GM13976 (cell line): ENCODE measurements around the gene GLIPR2.

Experiments used
- DNase-seq: peaks from one replicate; pipeline ENCODE4 v3.0.0; 2012; ENCODE audit warnings: low spot score
- in situ Hi-C: fragments of 300-500 bp; cut with MboI; formaldehyde crosslinking; loops from one replicate; pipeline ENCODE4 v1.12.0; 2022; ENCODE audit warnings: low sequenced_read_pairs, mixed read lengths, inconsistent platforms; ENCODE audit not compliant: unreplicated experiment
- TF ChIP-seq, protein P1 (sequence below): IDR thresholded peaks from 2 replicates; pipeline ENCODE4 v1.5.1; 2012; ENCODE audit warnings: borderline replicate concordance, mild to moderate bottlenecking; ENCODE audit not compliant: insufficient read depth; ENCODE audit errors: extremely low read depth, missing control alignments, control extremely low read depth

GLIPR2 gene

DNA sequence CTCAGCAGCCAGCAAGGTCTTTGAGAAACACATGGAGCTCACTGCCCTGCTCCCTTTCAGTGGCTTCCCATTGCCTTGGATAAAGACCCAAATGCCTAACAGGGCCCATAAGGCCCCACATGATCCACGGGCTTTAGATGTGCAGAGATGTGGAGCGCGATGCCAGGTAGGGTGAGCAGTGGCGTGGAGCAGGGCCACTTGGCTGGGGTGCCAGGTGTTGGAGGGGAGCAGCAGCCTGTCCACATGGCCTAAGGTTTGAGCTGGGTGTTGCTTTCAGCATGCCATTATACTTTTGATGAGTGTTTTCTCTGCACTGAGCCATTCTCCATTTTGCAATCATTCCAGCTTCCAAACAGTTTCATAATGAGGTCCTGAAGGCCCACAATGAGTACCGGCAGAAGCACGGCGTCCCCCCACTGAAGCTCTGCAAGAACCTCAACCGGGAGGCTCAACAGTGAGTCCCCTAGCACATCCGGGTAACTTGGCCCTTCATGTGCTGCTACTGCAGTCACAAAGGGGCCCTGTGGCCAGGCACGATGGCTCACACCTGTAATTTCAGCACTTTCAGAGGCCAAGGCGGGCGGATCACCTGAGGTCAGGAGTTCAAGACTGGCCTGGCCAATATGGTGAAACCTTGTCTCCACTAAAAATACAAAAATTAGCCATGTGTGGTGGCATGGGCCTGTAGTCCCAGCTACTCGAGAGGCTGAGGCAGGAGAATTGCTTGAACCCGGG is 11.1 kb downstream of the GLIPR2 start:
- in situ Hi-C loops = no loop called here
- no peak for DNase-seq
- TF ChIP-seq, protein P1, sequence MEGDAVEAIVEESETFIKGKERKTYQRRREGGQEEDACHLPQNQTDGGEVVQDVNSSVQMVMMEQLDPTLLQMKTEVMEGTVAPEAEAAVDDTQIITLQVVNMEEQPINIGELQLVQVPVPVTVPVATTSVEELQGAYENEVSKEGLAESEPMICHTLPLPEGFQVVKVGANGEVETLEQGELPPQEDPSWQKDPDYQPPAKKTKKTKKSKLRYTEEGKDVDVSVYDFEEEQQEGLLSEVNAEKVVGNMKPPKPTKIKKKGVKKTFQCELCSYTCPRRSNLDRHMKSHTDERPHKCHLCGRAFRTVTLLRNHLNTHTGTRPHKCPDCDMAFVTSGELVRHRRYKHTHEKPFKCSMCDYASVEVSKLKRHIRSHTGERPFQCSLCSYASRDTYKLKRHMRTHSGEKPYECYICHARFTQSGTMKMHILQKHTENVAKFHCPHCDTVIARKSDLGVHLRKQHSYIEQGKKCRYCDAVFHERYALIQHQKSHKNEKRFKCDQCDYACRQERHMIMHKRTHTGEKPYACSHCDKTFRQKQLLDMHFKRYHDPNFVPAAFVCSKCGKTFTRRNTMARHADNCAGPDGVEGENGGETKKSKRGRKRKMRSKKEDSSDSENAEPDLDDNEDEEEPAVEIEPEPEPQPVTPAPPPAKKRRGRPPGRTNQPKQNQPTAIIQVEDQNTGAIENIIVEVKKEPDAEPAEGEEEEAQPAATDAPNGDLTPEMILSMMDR = no peak

DNA sequence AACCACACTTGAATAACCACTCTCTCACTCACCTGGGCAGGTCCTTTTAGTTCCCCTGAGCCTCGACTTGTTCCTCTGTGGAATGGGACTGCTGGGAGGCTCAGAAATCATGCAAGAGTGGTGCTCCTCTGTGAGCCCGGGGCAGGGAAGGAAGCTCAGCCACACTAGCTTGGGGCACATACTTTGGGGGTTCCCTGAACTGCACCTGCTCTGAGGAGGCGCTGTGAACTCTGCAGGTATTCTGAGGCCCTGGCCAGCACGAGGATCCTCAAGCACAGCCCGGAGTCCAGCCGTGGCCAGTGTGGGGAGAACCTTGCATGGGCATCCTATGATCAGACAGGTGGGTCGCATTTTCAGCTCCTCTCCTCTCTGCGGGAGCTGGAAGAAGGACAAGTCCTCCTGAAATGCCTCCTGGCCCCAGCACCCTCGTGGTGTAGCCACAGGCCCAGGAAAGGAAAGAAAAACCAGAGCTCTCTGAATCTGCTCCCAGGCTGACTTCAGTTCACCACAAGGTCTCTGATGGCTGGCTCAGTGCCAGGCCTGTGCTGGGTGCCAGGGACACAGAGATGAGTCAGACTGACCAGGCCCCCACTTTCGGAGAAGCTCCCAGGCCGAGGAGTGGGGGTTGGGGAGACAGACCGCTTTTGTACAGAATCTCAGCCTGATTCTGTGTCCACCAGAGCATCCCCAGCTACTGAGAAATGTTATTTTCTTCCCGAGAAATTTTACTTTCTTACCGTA is 11.9 kb downstream of the GLIPR2 start:
- in situ Hi-C loops = no loop called here
- peak; percentile 74 for DNase-seq
- TF ChIP-seq, protein P1 = no peak

DNA sequence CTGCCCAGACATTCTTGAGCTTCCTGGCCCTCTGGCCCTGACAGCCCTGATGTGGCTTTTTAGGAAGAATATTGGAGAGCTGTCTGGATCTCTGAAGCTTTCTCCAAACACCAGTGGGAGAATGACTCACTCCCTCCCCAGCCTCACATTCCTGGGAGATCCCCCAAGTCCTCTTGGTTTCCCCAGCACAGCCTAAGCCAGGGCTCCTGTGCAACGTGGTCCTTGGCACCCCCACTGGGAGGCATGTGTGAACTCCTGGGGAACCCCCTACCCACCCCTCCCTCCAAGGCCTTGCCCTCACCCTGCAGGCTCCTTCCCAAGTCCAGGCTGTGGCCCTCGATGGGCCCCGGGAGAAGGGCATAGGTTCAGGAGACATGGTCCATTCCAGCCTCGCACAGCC is 12.7 kb downstream of the GLIPR2 start:
- in situ Hi-C loops = no loop called here
- no peak for DNase-seq
- TF ChIP-seq, protein P1 = no peak

DNA sequence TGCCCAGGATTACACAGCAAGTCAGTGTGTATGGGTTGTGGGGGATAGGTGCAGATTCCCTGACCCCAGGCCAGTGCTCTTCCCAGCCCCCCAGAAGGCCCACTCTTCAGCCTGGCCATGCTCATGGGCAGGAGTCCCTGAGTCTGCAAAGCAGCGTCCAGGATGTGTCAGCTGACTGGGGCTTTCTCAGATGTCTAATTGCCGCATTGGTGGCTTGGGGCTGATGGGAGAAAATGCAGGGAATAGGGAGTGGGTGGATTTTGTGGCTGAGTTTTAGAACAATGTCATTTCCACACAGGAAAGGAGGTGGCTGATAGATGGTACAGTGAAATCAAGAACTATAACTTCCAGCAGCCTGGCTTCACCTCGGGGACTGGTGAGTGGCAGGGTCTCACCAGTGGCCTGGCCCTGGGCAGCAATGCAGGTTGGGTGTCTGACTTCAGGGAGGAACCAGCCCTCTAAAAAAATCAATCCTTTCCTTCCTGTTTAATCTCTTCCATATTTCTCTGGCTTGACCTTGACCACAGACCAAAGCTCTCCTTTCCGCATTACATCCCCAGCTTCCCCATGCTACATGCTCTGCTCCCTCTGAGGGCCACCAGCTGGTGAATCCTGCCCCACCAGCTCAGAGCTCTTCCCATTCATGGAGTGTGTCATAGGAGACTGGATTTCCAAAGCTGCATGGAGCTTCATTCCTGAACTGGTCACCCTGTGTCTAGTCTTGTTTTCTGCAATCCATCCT is 14.2 kb downstream of the GLIPR2 start:
- in situ Hi-C loops = no loop called here
- DNase-seq = no peak
- TF ChIP-seq, protein P1 = no peak

DNA sequence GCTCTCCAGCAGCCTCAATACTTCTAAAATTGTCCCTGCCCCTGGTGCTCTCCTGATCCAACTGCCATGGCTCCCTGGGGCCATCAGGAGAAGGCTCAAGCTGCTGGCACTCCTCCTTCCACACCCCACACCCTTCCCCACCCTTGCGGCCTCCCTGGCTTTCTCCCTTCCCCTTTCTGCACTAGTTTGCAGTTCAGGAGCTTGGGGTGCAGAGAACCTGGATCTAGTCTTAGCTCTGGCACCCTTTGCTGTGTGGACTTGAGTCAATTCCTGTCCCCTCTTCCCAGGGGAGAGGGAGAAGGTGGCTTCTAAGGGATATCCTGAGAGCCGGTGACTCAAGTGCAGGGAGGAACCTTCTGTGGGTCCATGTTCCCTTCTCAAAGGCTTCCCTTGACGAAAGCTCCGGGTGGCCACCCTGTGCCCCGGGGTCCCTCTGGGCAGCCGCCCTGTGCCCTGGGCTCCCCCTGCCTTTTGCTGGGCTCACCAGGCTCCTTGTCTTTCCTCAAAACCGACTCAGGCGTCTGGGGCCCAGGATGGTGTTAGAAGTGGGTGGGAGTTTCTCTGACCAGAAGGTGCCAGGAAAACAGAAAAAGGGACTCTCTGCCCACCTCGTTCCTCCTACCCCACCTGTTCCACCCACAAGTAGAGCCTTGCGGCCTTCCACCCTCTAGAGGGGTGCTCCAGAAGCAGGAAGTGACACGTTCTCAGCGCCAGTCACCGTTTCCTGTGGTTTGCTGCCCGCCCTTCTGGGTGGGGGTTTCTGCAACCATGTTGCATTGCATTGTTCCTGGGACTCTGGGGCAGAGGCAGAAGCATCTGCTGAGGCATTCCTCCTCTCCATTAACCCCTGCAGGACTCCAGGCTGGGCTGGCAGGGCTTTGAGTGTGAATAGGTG is 15.0 kb downstream of the GLIPR2 start:
- DNase-seq = peak; percentile 80
- in situ Hi-C loops = no loop called here
- TF ChIP-seq, protein P1 = no peak
